KG1 (cell line): ENCODE results near the gene INA.

Source experiments
- DNase-seq: peaks from one replicate; lab custom pipeline; 2025; lab: John Stamatoyannopoulos, UW

Gene INA

DNA sequence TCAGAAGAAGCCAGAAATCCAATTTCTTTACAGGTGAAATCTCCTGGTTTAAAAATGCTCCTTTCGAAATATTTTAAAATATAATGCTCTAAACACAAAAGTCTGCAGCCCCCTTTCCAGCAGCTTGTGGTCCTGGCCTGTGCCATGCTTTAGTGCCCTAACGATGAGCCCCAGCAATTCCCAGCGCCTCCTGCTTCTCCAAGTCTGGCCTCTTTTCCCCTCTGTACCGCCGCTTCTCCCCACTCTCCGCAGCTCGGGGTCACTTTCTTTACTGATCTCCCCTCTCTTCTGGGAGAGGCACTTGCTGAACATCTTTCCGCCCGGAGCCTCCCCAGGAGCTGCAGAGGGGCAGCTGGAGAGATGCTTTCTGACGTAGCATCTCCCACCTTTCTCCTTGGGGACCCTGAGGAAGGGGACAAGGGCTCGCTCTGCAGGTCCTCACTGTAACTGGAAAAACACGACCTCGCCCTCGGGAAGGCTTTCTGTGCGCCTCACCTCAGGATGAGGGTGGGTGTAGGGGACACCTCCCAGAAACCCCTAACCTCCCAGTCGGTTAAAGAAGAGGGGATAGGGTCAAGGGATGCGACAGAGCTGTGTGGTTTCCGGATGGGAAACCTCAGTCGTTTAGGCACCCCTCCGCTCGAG, 565 bp upstream of the INA start:
- no peak for DNase-seq

DNA sequence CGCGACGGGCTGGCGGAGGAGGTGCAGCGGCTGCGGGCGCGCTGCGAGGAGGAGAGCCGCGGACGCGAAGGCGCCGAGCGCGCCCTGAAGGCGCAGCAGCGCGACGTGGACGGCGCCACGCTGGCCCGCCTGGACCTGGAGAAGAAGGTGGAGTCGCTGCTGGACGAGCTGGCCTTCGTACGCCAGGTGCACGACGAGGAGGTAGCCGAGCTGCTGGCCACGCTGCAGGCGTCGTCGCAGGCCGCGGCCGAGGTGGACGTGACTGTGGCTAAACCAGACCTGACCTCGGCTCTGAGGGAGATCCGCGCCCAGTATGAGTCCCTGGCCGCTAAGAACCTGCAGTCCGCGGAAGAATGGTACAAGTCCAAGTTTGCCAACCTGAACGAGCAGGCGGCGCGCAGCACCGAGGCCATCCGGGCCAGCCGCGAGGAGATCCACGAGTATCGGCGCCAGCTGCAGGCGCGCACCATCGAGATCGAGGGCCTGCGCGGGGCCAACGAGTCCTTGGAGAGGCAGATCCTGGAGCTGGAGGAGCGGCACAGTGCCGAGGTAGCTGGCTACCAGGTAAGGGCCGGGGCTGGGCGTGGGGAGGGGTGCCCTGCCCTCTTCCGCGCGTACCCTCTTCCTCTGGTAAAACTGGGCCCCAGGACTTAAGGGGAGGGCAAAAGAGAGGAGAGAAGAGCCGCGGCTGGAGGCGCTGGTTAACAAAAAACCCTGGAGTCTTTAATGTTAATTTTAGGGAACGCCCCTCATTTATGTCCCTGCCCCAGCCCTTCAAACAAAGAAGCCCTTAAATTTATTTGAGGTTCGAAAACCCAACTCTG, 987 bp downstream of the INA start:
- DNase-seq = no peak

DNA sequence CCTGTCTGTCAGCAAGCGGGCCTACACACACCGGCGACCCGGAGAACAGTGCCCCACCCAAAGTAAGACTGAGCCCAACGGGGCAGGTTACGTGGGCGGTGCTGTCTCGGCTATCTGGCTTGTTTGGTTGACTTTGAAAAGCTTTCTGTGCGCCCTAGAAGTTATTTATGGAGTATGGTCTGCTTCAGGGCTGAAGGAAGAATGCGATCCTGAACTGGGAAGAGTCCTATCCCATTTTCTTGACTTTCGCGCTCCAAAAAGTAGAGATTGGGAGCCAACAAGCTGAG, 1.5 kb downstream of the INA start:
- DNase-seq = no peak

DNA sequence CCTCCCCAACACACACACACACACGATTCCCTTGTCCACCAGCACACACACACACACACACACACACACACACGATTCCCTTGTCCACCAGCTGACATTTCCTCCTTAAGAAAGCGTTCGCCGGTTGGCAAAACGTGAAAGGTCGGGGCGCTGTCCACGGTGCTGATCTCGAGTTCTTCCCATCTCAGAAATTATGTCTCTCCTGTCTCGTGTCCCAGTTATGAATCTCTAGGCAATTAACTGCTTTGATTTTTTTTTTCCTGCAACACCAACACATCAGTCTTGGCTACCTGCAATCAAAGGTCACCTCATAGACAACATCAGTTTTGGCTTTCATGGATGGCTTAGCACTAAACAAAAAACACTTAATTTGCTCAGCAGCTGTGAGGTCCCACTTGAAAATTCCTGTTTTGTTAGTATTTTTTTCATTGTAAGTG, 1.9 kb downstream of the INA start:
- peak; percentile 3 for DNase-seq

DNA sequence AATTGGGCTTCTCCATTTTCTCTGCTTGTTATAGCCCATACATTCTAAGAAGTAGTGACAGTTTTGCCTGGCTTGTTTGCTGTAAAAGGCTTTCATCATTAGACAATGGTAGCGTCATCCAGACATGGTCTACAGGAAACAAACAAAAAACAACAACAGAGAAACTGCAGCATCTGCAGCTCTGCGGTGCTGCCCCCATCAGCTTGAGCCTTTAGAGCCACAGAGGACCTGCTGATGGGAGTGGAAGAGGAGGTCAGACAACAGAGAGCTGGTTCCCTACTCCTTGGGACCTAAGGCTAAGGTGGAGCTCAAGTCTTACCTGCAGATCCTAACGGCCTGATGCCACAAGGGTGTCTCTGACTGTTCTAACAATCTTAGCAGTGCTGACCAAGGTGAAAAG, 3.1 kb downstream of the INA start:
- DNase-seq = no peak

DNA sequence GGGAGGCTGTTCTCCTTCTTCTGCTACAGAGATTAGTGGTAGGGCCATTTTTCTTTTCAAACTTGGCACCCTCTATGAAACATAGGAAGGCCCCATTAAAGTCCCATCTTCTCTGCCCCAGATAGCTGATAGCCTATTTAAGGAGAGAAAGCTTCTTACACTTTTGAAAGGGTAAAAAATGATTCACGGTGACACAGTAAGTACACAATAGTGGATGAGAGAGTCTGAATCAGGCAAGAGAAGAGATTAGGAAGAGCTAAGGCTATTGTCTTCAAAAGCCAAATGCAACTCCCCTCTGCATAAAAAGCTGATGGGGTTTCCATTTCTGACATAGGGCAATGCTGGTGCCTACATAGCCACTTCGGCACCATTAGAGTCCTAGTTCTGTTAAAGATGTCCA, 3.6 kb downstream of the INA start:
- DNase-seq = no peak

DNA sequence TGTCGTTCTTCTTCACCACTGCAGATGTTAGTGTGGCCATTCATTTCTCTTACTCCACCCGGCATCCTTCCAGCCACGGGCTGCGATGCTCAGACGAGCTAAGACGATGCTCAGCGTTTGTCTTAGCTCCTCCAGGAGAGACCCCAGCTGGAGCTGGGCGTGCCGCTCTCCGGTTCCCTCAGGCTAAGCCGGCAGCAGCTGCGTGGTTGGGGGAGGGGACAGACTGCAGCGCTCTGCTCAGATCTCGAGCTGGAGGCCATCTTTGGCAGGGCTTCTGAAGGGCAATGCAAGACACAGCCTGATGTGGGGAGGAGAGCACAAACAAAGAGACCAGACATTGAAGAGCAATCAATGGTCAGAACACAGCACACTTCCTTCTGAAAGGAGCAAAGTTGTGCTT, 4.8 kb downstream of the INA start:
- no peak for DNase-seq

DNA sequence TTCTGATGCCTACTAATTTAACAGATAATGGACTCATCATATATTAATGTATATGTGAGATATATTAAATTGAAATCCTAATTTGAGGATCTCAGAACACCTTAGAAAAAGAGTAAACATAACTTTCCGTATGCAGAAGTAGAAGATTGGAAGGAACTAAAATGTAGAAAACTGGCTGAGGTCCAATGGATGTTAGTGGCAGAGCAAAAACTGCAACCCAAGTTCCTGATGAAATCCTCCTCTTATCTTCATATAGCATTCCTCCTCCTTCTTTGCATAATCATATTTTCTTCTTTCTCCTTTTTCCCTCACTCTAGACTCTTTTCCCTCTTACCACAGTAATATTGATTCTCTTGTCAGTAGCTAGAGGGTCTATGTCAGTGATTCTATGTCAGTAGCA, 6.0 kb downstream of the INA start:
- no peak for DNase-seq

DNA sequence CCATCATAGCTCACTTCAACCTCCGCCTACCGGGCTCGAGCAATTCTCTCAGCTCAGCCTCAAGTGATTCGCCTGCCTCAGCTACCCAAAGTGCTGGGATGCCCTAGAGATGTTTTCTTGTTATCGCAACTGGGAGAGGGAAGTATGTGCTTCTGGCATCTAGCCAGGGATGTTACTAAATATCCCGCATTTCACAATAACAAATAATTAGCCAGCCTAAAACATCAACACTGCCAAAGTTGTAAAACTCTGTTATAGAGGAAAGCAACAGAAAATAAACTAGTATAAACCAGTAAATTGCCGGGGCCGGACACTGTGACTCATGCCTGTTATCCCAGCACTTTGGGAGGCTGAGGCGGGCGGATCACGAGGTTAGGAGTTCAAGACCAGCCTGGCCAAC, 7.2 kb downstream of the INA start:
- DNase-seq = no peak

DNA sequence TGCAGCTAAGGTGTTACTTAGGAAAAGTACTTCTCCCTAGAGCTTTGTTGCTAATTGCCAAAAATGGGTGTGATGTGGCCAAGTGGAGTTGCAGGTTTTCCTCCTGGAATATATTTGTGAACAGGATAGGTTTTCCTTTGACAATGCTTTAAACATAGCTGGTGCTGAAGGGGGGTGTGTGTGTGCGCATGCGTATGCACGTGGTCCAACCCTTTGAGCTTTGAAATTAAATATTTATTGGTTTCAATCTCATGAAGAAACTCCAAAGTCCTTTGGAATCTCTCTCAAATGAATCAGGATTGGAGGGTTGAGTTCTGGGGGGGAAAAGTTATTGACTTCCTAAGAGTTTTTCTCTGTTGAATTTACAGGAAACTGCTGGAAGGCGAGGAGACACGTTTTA, 11.1 kb downstream of the INA start:
- no peak for DNase-seq

DNA sequence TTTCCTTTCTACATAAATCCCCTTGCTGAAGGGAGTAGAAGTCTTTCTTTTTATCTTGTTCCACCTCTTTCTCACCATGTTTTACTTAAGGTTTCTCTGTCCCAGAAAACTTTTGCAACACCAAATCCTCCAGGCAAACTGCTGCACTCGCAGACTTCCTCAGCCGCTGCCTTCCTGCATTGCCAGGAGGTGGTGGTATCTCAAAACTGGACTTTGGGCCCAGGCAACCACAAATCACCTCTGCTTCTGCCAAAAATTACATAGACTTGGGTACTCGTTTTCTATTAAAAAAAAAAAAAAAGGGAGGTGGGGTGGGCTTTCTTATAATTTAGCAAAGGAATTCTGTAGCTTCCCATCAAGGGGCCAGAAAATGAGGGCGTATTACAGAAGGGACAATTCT, 14.7 kb downstream of the INA start:
- no peak for DNase-seq

DNA sequence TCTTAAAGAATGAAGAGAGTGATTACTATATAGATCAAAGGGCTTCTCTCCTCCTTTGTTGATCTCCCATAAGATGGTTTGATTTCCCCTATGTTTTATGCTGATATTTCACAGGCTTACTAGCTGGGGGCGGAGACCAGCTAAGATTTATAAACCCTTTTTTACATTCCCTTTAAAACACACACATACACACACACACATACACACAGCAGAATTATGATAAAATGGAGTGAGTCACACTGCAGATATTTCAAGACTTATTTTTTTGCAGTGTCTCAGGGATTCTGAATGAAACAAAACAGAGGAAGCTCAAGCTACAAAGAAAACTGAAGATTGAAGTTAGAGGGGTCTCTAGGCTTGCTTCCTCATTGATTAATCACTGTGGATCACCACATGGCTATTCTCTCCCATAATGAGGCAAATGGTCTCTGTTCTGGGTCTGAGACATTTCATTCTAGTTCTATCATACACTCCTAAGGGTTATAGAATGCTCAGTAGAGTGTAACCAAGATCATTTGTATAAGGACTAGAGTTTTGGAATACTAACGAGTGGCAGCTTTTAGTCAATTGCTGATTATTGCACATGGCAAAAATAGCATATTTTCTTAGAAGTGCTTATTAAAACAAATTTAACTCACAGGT, 18.6 kb downstream of the INA start:
- no peak for DNase-seq

DNA sequence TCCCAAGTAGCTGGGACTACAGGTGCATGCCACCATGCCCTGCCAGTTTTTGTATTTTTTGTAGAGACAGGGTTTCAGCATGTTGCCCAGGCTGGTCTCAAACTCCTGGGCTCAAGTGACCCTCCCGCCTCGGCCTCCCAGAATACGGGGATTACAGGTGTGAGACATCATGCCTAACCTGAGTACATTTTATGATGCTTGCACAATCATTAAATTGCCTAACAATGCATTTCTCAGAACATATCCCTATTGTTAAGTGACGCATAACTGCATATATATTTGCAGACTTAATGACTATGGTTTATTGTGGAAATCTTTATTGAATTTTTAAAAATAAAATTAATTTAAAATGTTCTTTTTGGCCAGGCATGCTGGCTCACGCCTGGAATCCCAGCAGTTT, 30.7 kb downstream of the INA start:
- no peak for DNase-seq

DNA sequence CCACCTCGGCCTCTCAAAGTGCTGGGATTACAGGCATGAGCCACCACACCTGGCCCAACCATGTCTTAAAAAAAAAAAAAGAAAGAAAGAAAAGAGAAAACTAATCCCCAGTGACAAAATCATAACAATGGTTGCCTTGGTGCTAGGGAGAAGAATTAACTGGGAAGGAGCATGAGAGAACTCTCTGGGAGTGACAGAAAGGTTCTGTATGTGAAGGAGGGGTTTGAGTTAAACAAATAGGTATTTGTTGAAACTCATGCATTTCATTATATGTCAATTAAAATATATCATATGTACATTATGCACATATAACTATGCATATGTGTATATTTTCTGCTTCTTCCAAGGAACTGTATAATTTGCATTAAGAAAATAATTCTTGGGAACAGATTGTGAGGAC, 33.3 kb downstream of the INA start:
- DNase-seq = no peak

DNA sequence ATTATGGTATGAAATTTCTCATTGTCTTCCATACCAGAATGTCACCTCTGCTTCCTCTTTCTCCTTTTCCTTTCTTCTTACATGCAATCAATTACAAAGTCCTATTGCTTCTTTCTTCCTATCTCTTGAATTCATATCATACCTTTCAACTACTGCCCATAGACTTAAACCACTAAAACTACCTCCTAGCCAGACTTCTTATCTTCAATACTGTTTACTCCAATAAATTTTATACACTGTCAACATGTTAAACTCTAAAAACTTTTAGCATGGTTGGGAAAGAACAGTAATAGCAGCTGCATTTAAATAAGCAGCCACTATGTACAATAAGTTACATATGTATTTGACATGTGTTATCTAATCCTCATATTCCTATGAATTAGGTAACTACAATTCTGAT, 39.1 kb downstream of the INA start:
- no peak for DNase-seq

DNA sequence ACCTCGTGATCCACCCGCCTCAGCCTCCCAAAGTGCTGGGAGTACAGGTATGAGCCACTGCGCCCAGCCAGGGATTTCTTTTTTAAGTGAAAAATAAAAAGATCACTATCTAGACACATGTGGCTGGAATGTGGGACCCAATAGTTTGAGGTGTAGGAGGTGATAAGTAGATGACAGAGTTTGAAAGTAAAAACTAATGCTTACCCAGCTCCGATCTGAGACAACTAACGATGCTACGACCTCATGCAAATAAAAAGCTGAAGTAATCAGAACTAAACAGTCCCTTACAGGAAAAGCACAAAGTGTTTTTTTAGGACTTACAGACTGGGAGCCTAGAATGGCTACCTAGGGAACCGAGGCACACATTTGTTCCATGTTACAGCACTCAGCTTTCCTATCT, 51.0 kb downstream of the INA start:
- DNase-seq = no peak

DNA sequence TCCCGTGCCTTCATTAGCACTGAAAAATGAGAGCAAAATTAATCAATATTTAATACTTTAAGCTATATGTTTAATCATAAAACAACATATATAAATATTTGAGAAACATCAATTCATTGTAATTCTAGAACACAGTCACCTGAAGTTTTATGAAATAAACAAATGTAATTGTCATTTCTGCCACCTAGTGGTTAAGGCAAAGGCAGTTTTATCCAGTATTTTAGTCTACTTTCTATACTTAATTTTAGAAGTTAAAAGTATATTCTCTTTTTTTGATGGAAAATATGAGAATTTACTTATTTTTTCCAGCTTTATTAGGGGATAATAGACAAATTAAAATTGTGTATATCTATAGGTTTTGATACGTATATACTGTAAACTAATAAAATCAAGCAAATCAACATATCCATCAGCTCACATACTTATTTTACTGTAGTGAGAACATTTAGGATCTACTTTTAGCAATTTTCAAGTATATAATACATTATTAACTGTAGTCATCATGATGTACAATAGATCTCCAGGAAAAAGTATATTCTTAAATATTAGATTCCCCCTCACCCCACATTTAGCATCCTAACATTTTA, 57.1 kb downstream of the INA start:
- no peak for DNase-seq

DNA sequence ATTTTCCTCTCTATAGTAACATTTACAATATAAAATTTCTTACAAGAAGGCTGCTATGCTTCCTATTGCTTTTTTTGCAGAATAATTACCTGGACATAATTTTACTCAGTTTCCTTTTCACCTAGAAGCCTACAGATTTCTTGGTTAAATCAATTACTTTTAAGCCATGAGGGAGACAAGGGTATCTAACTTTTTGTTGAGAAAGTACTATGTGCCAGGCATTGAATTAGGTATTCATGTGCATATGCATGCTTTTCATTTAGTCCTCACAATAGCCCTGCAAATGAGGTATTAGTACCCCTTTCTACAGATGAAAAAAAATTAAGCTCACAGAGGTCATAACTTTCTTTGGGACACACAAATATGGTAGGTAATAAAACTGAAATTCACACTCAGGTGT, 57.6 kb downstream of the INA start:
- no peak for DNase-seq

DNA sequence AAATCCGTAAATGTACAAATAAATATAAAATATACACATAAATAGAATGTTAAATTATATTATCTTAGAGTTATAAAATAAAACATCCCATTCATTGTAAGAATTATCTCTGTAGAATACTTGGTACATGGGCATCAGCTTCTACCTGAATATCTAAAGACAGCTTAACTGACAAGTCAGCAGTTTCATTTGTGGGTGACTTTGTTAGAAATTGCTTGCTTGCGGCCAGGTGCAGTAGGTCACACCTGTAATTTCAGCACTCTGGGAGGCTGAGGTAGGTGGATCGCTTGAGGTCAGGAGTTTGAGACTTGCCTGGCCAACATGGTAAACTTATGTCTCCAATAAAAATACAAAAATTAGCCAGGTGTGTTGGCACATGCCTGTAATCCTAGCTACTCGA, 59.4 kb downstream of the INA start:
- no peak for DNase-seq
